Fibroblast of lung (primary cell): ENCODE results near the gene FMNL2.

Experiments used
- CTCF ChIP-seq, 2 donors: IDR thresholded peaks in 1 of 2; conservative IDR thresholded peaks in 1 of 2; 1 replicate in 1 of 2; 2 replicates in 1 of 2; pipeline ENCODE4 v1.5.1; 2011 to 2012; ENCODE audit warnings: low read length in 2 of 2, control low read depth in 1 of 2, inconsistent platforms in 1 of 2, low read depth in 1 of 2, mild to moderate bottlenecking in 1 of 2
- EZH2 ChIP-seq: IDR thresholded peaks from 2 replicates; pipeline ENCODE4 v1.5.1; 2012; ENCODE audit warnings: low read length, control low read depth, mild to moderate bottlenecking; ENCODE audit errors: missing control alignments

GRCh38 chr2:152622219-152622618 lies 287.2 kb downstream of the FMNL2 start:
- TF ChIP-seq CTCF (conservative IDR thresholded peaks at IDR 0.05 in 1 of 2, IDR thresholded peaks at IDR 0.05 in 1 of 2; ENCODE audit: low read depth in 1 of 2, low read length in 2 of 2) (no peak), EZH2 (no peak)
